HCT116 (cell line): ENCODE data around the gene DCAF15.

Source experiments
- CBX3 ChIP-seq: IDR thresholded peaks from 2 replicates; pipeline ENCODE4 v1.6.1; 2012; ENCODE audit warnings: low read depth
- EGR1 ChIP-seq: IDR thresholded peaks from 2 replicates; pipeline ENCODE4 v1.6.1; 2012; ENCODE audit warnings: low read depth
- EZH2 ChIP-seq: fragments of 200-600 bp; sonication (generic); IDR thresholded peaks from 2 replicates; pipeline ENCODE4 v1.6.1; 2017; ENCODE audit warnings: antibody characterized with exemption, mixed run types
- EZH2phosphoT487 ChIP-seq: fragments of 200-600 bp; IDR thresholded peaks from 2 replicates; pipeline ENCODE4 v1.6.1; 2018; ENCODE audit warnings: antibody characterized with exemption, borderline replicate concordance
- POLR2A ChIP-seq: IDR thresholded peaks from 2 replicates; pipeline ENCODE4 v1.7.0; 2011; ENCODE audit warnings: borderline replicate concordance; ENCODE audit not compliant: insufficient read depth, insufficient read length; ENCODE audit errors: extremely low read depth
- POLR2AphosphoS5 ChIP-seq: IDR thresholded peaks from 2 replicates; pipeline ENCODE4 v1.6.1; 2011; ENCODE audit warnings: mild to moderate bottlenecking, low read depth, low read length, moderate library complexity
- SIN3A ChIP-seq: IDR thresholded peaks from 2 replicates; pipeline ENCODE4 v1.6.1; 2012; ENCODE audit warnings: low read depth
- SP1 ChIP-seq: IDR thresholded peaks from 2 replicates; pipeline ENCODE4 v1.6.1; 2012; ENCODE audit warnings: low read depth
- SRF ChIP-seq: IDR thresholded peaks from 2 replicates; pipeline ENCODE4 v1.6.1; 2012; ENCODE audit warnings: low read depth
- TF ChIP-seq, protein P1 (sequence below), 3 experiments: fragments of 200-600 bp in 1 of 3; sonication (generic) in 1 of 3; IDR thresholded peaks in 2 of 3; conservative IDR thresholded peaks in 1 of 3; 2 replicates each; pipeline ENCODE4 v1.5.1; 2012 to 2017; ENCODE audit warnings: low read depth in 2 of 3, low read length in 2 of 3, antibody characterized with exemption in 1 of 3, borderline replicate concordance in 1 of 3, control low read depth in 1 of 3, mild to moderate bottlenecking in 1 of 3, mixed read lengths in 1 of 3, mixed run types in 1 of 3, moderate library complexity in 1 of 3; ENCODE audit not compliant: insufficient read depth in 1 of 3
- TF ChIP-seq, protein P2 (sequence below): IDR thresholded peaks from 2 replicates; pipeline ENCODE4 v1.6.1; 2012
- TF ChIP-seq, protein P3 (sequence below): IDR thresholded peaks from 2 replicates; pipeline ENCODE4 v1.6.1; 2012; ENCODE audit warnings: low read depth

DNA sequence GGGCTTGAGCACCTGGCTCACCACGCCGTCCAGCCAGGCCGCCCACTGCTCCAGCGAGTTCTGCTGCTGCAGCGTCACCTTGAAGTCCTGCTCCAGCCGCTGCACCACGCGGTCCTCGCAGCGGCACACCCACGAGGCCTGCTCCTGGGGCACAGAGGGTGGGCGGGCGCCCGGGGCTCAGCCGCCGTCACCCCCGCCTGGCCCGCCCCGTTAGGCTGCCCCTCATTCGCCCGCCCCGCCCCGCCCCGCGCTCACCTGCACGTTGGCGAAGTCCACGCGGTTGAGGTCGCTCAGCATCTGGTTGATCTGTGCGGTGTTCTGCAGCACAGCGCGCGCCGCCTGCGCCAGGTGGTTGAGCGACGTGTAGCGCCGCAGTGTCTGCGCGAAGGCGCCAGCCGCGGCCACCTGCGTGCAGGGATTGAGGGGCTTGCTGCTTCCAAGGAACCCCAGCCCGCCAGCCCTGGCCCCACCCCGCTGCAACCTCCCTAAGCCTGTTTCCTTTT lies 11.3 kb downstream of the DCAF15 start:
- no peak for TF ChIP-seq SIN3A
- no peak for TF ChIP-seq SP1
- TF ChIP-seq, protein P1, sequence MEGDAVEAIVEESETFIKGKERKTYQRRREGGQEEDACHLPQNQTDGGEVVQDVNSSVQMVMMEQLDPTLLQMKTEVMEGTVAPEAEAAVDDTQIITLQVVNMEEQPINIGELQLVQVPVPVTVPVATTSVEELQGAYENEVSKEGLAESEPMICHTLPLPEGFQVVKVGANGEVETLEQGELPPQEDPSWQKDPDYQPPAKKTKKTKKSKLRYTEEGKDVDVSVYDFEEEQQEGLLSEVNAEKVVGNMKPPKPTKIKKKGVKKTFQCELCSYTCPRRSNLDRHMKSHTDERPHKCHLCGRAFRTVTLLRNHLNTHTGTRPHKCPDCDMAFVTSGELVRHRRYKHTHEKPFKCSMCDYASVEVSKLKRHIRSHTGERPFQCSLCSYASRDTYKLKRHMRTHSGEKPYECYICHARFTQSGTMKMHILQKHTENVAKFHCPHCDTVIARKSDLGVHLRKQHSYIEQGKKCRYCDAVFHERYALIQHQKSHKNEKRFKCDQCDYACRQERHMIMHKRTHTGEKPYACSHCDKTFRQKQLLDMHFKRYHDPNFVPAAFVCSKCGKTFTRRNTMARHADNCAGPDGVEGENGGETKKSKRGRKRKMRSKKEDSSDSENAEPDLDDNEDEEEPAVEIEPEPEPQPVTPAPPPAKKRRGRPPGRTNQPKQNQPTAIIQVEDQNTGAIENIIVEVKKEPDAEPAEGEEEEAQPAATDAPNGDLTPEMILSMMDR (IDR thresholded peaks at IDR 0.05 in 2 of 3, conservative IDR thresholded peaks at IDR 0.05 in 1 of 3; ENCODE audit: borderline replicate concordance in 1 of 3, insufficient read depth in 1 of 3, low read depth in 2 of 3, low read length in 2 of 3) = no peak
- TF ChIP-seq POLR2A = no peak
- no peak for TF ChIP-seq EGR1
- TF ChIP-seq EZH2 = no peak
- TF ChIP-seq, protein P2, sequence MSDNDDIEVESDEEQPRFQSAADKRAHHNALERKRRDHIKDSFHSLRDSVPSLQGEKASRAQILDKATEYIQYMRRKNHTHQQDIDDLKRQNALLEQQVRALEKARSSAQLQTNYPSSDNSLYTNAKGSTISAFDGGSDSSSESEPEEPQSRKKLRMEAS = no peak
- TF ChIP-seq POLR2AphosphoS5 = no peak
- TF ChIP-seq CBX3 = no peak
- TF ChIP-seq EZH2phosphoT487 = no peak
- TF ChIP-seq, protein P3, sequence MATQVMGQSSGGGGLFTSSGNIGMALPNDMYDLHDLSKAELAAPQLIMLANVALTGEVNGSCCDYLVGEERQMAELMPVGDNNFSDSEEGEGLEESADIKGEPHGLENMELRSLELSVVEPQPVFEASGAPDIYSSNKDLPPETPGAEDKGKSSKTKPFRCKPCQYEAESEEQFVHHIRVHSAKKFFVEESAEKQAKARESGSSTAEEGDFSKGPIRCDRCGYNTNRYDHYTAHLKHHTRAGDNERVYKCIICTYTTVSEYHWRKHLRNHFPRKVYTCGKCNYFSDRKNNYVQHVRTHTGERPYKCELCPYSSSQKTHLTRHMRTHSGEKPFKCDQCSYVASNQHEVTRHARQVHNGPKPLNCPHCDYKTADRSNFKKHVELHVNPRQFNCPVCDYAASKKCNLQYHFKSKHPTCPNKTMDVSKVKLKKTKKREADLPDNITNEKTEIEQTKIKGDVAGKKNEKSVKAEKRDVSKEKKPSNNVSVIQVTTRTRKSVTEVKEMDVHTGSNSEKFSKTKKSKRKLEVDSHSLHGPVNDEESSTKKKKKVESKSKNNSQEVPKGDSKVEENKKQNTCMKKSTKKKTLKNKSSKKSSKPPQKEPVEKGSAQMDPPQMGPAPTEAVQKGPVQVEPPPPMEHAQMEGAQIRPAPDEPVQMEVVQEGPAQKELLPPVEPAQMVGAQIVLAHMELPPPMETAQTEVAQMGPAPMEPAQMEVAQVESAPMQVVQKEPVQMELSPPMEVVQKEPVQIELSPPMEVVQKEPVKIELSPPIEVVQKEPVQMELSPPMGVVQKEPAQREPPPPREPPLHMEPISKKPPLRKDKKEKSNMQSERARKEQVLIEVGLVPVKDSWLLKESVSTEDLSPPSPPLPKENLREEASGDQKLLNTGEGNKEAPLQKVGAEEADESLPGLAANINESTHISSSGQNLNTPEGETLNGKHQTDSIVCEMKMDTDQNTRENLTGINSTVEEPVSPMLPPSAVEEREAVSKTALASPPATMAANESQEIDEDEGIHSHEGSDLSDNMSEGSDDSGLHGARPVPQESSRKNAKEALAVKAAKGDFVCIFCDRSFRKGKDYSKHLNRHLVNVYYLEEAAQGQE = no peak
- TF ChIP-seq SRF = no peak
